ENCODE measurements around the gene LAYN.

LAYN gene

GRCh38 chr11:111591187-111591960 lies 50.9 kb downstream of the LAYN start:
- CTCF ChIA-PET = interaction anchor here (1.2 to 2.0 kb wide), 2 partner anchors 13 to 249 kb away, joined by 4 to 5 read pairs; no protein-coding TSS in a partner anchor
- POLR2A ChIA-PET (ENCODE audit: low non-redundant PET) = no interaction called here
- DNase-seq (ENCODE audit: low spot score) = no peak
- TF ChIP-seq, protein P1, sequence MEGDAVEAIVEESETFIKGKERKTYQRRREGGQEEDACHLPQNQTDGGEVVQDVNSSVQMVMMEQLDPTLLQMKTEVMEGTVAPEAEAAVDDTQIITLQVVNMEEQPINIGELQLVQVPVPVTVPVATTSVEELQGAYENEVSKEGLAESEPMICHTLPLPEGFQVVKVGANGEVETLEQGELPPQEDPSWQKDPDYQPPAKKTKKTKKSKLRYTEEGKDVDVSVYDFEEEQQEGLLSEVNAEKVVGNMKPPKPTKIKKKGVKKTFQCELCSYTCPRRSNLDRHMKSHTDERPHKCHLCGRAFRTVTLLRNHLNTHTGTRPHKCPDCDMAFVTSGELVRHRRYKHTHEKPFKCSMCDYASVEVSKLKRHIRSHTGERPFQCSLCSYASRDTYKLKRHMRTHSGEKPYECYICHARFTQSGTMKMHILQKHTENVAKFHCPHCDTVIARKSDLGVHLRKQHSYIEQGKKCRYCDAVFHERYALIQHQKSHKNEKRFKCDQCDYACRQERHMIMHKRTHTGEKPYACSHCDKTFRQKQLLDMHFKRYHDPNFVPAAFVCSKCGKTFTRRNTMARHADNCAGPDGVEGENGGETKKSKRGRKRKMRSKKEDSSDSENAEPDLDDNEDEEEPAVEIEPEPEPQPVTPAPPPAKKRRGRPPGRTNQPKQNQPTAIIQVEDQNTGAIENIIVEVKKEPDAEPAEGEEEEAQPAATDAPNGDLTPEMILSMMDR (conservative IDR thresholded peaks at IDR 0.05; ENCODE audit: low read depth) = no peak
- no peak overlapping the region for H3K27ac ChIP-seq

DNA sequence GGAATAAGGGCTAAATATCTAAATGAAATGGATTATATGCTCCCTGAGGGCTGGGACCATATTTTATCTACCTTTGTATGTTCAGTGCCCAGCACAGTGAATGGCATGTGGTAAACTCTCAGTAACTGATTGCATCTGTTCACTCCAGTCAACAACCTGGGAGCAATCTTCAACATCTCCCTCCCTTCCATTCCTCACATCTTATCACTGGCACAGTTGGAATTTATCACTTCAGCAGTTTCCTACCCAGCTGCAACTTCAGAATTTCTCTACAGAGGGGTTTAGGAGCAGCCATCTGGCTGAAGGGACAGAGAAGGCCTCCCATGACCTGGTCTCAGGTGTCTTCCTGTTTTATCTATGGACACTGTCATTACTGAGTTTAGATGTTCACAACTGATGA lies 52.0 kb downstream of the LAYN start:
- POLR2A ChIA-PET (ENCODE audit: low non-redundant PET) = no interaction called here
- H3K27ac ChIP-seq = no peak overlapping the region
- CTCF ChIA-PET = interaction anchor here (0.7 to 2.0 kb wide), 2 partner anchors 26 to 248 kb away, joined by 3 to 5 read pairs; no protein-coding TSS in a partner anchor
- no peak for DNase-seq (ENCODE audit: low spot score)
- TF ChIP-seq, protein P1 (conservative IDR thresholded peaks at IDR 0.05; ENCODE audit: low read depth) = no peak

DNA sequence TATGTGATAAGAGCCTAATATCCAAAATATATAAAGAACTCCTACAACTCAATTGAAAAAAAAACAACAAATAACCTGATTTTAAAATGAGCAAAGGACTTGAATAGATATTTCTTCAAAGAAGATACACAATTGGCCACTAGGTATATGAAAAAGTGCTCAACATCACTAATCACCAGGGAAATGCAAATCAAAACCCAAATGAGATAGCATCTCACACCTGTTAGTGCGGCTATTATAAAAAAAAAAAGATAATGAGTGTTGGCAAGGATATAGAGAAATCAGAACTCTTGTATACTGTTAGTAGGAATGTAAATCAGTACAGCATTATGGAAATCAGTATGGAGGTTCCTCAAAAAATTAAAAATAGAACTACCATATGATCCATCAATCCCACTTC lies 55.8 kb downstream of the LAYN start:
- DNase-seq (ENCODE audit: low spot score) = no peak
- CTCF ChIA-PET = no interaction called here
- POLR2A ChIA-PET (ENCODE audit: low non-redundant PET) = no interaction called here
- TF ChIP-seq, protein P1 (conservative IDR thresholded peaks at IDR 0.05; ENCODE audit: low read depth) = no peak
- no peak overlapping the region for H3K27ac ChIP-seq

DNA sequence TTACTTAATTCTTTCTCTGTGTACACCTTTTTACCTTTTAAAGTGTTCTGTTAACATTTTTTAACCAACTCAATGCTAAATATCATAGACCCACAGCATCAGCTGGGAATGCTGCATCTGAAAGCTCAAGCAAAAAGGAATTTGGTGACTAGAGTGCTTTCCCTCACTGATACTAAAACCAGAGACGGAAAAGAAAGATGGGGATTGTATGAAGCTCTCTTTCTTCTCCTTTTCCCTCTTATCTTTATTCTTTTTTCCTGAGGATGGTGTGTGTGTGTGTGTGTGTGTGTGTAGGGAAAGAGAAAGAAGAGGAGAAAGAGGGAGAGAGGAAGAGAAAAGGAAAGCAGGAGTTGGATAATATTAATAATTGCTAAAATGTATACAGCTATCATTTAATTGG lies 57.6 kb downstream of the LAYN start:
- ChIA-PET CTCF (interaction anchor here (0.6 to 0.9 kb wide), 5 partner anchors 11 to 347 kb away, joined by 3 to 5 read pairs (median 3); no protein-coding TSS in a partner anchor), POLR2A (ENCODE audit: low non-redundant PET) (no interaction called here)
- no peak overlapping the region for H3K27ac ChIP-seq
- no peak for DNase-seq (ENCODE audit: low spot score)
- TF ChIP-seq, protein P1 (conservative IDR thresholded peaks at IDR 0.05; ENCODE audit: low read depth) = no peak

DNA sequence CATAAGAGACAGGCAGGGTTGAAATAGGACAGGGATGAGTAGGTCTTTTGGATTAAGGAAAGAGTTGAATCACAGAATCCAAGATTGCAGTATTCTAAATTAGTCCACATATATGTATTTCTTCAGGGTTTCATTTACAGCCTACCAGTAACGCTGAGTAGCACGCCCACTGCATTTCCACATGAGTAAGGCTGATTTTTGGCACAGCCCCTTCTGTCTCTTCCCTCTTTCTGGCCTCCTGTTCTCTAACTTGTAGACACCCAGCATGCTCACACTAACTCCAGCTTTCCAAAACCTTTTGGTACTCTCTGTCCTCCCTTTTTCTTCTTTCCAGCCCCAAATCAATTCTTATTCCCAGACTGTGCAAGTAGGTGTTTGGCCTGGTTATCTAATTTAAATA lies 58.0 kb downstream of the LAYN start:
- CTCF ChIA-PET = interaction anchor here (0.6 kb wide), 2 partner anchors 157 to 185 kb away, joined by 3 to 5 read pairs; no protein-coding TSS in a partner anchor
- TF ChIP-seq, protein P1 (conservative IDR thresholded peaks at IDR 0.05; ENCODE audit: low read depth) = no peak
- H3K27ac ChIP-seq = no peak overlapping the region
- DNase-seq (ENCODE audit: low spot score) = no peak
- POLR2A ChIA-PET (ENCODE audit: low non-redundant PET) = no interaction called here

DNA sequence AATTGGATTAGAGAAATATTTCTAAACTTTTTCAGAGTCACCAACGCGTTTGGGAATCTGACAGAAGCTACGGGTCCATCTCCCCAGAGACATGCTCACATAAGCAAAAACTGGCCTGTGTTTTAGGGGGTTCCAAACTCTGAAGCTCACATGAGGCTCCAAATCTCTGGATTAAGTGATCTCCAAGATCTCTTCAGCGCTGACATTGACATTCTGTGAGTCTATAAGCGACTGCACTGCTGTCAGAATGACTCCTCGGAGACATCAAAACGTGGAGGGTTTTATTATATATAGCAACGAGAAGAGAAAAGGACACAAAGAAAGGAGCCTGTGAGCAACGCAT lies 61.1 kb downstream of the LAYN start:
- peak overlapping the region; percentile 85 for H3K27ac ChIP-seq
- no peak for DNase-seq (ENCODE audit: low spot score)
- POLR2A ChIA-PET (ENCODE audit: low non-redundant PET) = interaction anchor here (0.9 kb wide), 1 partner anchor 164 kb away, joined by 3 read pairs; no protein-coding TSS in a partner anchor
- TF ChIP-seq, protein P1 (conservative IDR thresholded peaks at IDR 0.05; ENCODE audit: low read depth) = no peak
- CTCF ChIA-PET = interaction anchor here (0.7 to 1.6 kb wide), 4 partner anchors 99 to 211 kb away, joined by 3 to 11 read pairs (median 4); no protein-coding TSS in a partner anchor
